GM12878 (cell line): Measurements from ENCODE around the gene SPAST. TPM values are rescaled to one million over a fixed set of nuclear protein-coding genes. Genes with fewer than 3 reads are reported as not detected.
"Not testable (repeated sequence)": the region's sequence is repeated elsewhere in the genome, so short reads cannot be mapped to it uniquely, and the experiment has no call there.

Experiments
- ATAC-seq: fragments of 200-7000 bp; cut with Tn5 transposase; 3 replicates; pipeline ENCODE4 v1.9.1; 2020; ENCODE audit warnings: mild to moderate bottlenecking, moderate library complexity
- BruUV-seq: library from RNA; stranded (reverse); fragments of 400-500 nt; replicated peaks from 2 replicates; lab custom pipeline; 2021; lab: Mats Ljungman, UMichigan
- CTCF ChIA-PET: fragments of 300-600 bp; sonication (Branson Sonifier 250); formaldehyde crosslinking; extraction: SDS; loops from one replicate; lab custom pipeline; 2021; ENCODE audit warnings: inconsistent platforms; lab: Yijun Ruan, JAX
- POLR2A ChIA-PET: fragments of 350-600 bp; formaldehyde crosslinking; extraction: SDS; loops from one replicate; lab custom pipeline; 2021; ENCODE audit warnings: inconsistent platforms; lab: Charles Lee
- RAD21 ChIA-PET: fragments of 300-600 bp; sonication (Branson Sonifier 250); formaldehyde crosslinking; loops from one replicate; lab custom pipeline; 2023; ENCODE audit warnings: antibody characterized with exemption; ENCODE audit not compliant: unreplicated experiment; lab: Charles Lee
- SMC1A ChIA-PET: fragments of 300-600 bp; sonication (Branson Sonifier 250); formaldehyde crosslinking; loops from one replicate; lab custom pipeline; 2023; ENCODE audit not compliant: unreplicated experiment, uncharacterized antibody; lab: Charles Lee
- DNase-seq: peaks from one replicate; pipeline ENCODE4 v3.0.0-alpha.2; 2011; ENCODE audit warnings: low read depth, low spot score
- FAIRE-seq: peaks from 3 replicates; lab custom pipeline; 2011; peaks lifted over from hg19 to GRCh38; lab: Jason Lieb, UNC
- H2AFZ ChIP-seq: 2 replicates; pipeline ENCODE4 v1.6.0; 2011; ENCODE audit warnings: low read depth, low read length, control low read depth; ENCODE audit not compliant: control insufficient read depth
- H3K27ac ChIP-seq: 2 replicates; pipeline ENCODE4 v1.5.1; 2011; ENCODE audit warnings: control low read depth; ENCODE audit not compliant: control insufficient read depth, insufficient read depth
- H3K27me3 ChIP-seq, 2 experiments: replicated peaks in 1 of 2; 2 replicates each; pipeline versions ENCODE4 v1.6.0 to v1.6.1; 2011; ENCODE audit warnings: low read length in 1 of 2; ENCODE audit not compliant: control insufficient read depth in 2 of 2, insufficient read depth in 2 of 2
- H3K36me3 ChIP-seq, 2 experiments: 2 replicates each; pipeline ENCODE4 v1.5.1; 2011; ENCODE audit warnings: low read length in 1 of 2; ENCODE audit not compliant: control insufficient read depth in 2 of 2, insufficient read depth in 2 of 2
- H3K4me1 ChIP-seq: 2 replicates; pipeline ENCODE4 v1.6.1; 2011; ENCODE audit warnings: mild to moderate bottlenecking, low read length, moderate library complexity, mixed read lengths; ENCODE audit not compliant: control insufficient read depth, insufficient read depth
- H3K4me2 ChIP-seq: 2 replicates; pipeline ENCODE4 v1.6.0; 2011; ENCODE audit warnings: control low read depth; ENCODE audit not compliant: control insufficient read depth, insufficient read depth
- H3K4me3 ChIP-seq: fragments of 200-600 bp; sonication (generic); 2 replicates; pipeline ENCODE4 v1.5.1; 2016
- H3K79me2 ChIP-seq: 2 replicates; pipeline ENCODE4 v1.6.0; 2011; ENCODE audit warnings: low read length; ENCODE audit not compliant: control insufficient read depth, insufficient read depth
- H3K9ac ChIP-seq: 2 replicates; pipeline ENCODE4 v1.8.0; 2011; ENCODE audit warnings: low read length, control low read depth, mixed read lengths; ENCODE audit not compliant: control insufficient read depth, insufficient read depth
- H3K9me3 ChIP-seq: replicated peaks from 3 replicates; pipeline ENCODE4 v1.5.1; 2011; ENCODE audit warnings: mild to moderate bottlenecking, low read length; ENCODE audit not compliant: control insufficient read depth, insufficient read depth
- H4K20me1 ChIP-seq: 2 replicates; pipeline ENCODE4 v1.6.0; 2011; ENCODE audit not compliant: control insufficient read depth, insufficient read depth
- WGBS: methylation state at CpG from one replicate; pipeline ENCODE4 v1.1.6; 2016; ENCODE audit warnings: low lambda C conversion rate; ENCODE audit not compliant: insufficient replicate concordance, insufficient coverage; ENCODE audit errors: missing lambda C conversion rate; 5-methylcytosine and 5-hydroxymethylcytosine counted together
- in situ Hi-C: fragments of 300-500 bp; cut with MboI; formaldehyde crosslinking; loops from 9 replicates; pipeline ENCODE4 v1.14.3; 2018; ENCODE audit warnings: mixed read lengths
- intact Hi-C: fragments of 100-400 bp; cut with micrococcal nuclease; formaldehyde crosslinking; loops from one replicate; pipeline ENCODE4 v1.14.2; 2022; ENCODE audit not compliant: unreplicated experiment
- polyA plus RNA-seq, 11 experiments: library from polyadenylated mRNA; depleted of rRNA in 4 of 11; unstranded in 6 of 11; stranded (reverse) in 5 of 11; fragments of >200 nt; fragmentation: Nextera tagmentation in 4 of 11; fragmentation: Illumina TruSeq in 1 of 11; extraction: Ambion mirVana in 4 of 11; extraction: Trizol in 1 of 11; gene quantifications; 1 replicate in 1 of 11; 2 replicates in 10 of 11; pipeline versions ENCODE4 v1.2.1 to v1.2.3, GENCODE V29; 2011 to 2016; ENCODE audit warnings: inconsistent platforms in 2 of 11, missing spikeins in 2 of 11, low read depth in 1 of 11
- total RNA-seq, 4 experiments: library from RNA; depleted of rRNA in 3 of 4; stranded (reverse); fragments of >200 nt in 3 of 4; fragmentation: Illumina TruSeq in 1 of 4; extraction: Trizol in 1 of 4; gene quantifications; 2 replicates each; pipeline versions ENCODE4 v1.2.1 to v1.2.3, GENCODE V29; 2013 to 2021

Gene SPAST
- total and polyA plus RNA-seq, 10 of the 15 experiments (the other 5 are each of a cell fraction or from before 2014, with no cell fraction given) = 4.3 to 21.3 (median 10.0) TPM

DNA sequence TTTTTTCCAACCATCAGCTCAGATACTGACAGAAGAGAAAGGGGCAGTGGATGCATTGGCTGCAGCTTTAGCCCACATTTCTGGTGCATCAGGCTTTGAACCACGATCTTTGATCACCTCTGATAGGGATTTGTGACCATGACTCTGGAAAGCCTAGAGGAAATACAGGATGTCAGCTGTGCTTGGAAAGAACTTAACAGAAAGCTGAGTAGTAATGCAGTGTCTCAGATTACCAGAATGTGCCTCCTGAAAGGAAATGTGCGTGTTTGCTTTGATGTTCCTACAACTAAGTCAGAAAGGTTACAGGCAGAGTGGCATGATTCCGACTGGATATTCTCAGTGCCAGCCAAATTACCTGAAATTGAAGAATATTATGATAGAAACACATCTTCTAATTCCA, 140.1 kb downstream of the SPAST start:
- BruUV-seq, H3K9ac ChIP-seq, H2AFZ ChIP-seq, RAD21 ChIA-PET, H3K9me3 ChIP-seq, H3K79me2 ChIP-seq, CTCF ChIA-PET, H3K4me1 ChIP-seq, H3K27ac ChIP-seq, H3K27me3 ChIP-seq, in situ Hi-C loops, intact Hi-C loops, H3K36me3 ChIP-seq, FAIRE-seq, ATAC-seq, H3K4me2 ChIP-seq, H3K4me3 ChIP-seq, H4K20me1 ChIP-seq, DNase-seq, SMC1A ChIA-PET, POLR2A ChIA-PET: not testable (repeated sequence)
- WGBS = 96% methylated on average over 3 of the region's 3 CpGs

Other genes with a start within 250 kb of the SPAST start
- 39.5 and 39.8 TPM in 2 replicates for gene MEMO1, start 52.5 kb upstream of the SPAST start, total RNA-seq (2014; rRNA removed)
- 62.6 and 66.1 TPM in 2 replicates for gene MEMO1, start 52.5 kb upstream of the SPAST start, total RNA-seq (2014; rRNA removed; fragmentation: Illumina TruSeq; extraction: Trizol)
- 66.7 and 68.4 TPM in 2 replicates for gene MEMO1, start 52.5 kb upstream of the SPAST start, total RNA-seq (2021)
- gene MEMO1, start 52.5 kb upstream of the SPAST start, polyA plus RNA-seq (2011; rRNA removed) = 79.6 and 91.7 TPM in 2 replicates
- 67.7 and 70.4 TPM in 2 replicates for gene MEMO1, start 52.5 kb upstream of the SPAST start, polyA plus RNA-seq (2014; fragmentation: Illumina TruSeq; extraction: Trizol)
- gene MEMO1, start 52.5 kb upstream of the SPAST start, polyA plus RNA-seq (2014; fragmentation: Nextera tagmentation; extraction: Ambion mirVana) = 10 to 100 TPM; 73.9 to 99.1 TPM
- gene MEMO1, start 52.5 kb upstream of the SPAST start, polyA plus RNA-seq (2014; rRNA removed) = 69.6 and 74.9 TPM in 2 replicates
- 10 to 100 TPM; 68.2 to 79.9 TPM for gene MEMO1, start 52.5 kb upstream of the SPAST start, polyA plus RNA-seq (2016; fragmentation: Nextera tagmentation; extraction: Ambion mirVana)
- gene DPY30, start 23.8 kb upstream of the SPAST start, total RNA-seq (2014; rRNA removed) = 45.8 and 55.9 TPM in 2 replicates
- gene DPY30, start 23.8 kb upstream of the SPAST start, total RNA-seq (2014; rRNA removed; fragmentation: Illumina TruSeq; extraction: Trizol) = 65.3 and 68.6 TPM in 2 replicates
- 50.3 and 55.9 TPM in 2 replicates for gene DPY30, start 23.8 kb upstream of the SPAST start, total RNA-seq (2021)
- gene DPY30, start 23.8 kb upstream of the SPAST start, polyA plus RNA-seq (2011; rRNA removed) = 95.0 and 148 TPM in 2 replicates
- 83.4 and 103 TPM in 2 replicates for gene DPY30, start 23.8 kb upstream of the SPAST start, polyA plus RNA-seq (2014; fragmentation: Illumina TruSeq; extraction: Trizol)
- gene DPY30, start 23.8 kb upstream of the SPAST start, polyA plus RNA-seq (2014; fragmentation: Nextera tagmentation; extraction: Ambion mirVana) = 100 to 1,000 TPM; 287 to 307 TPM
- 49.9 and 63.9 TPM in 2 replicates for gene DPY30, start 23.8 kb upstream of the SPAST start, polyA plus RNA-seq (2014; rRNA removed)
- 100 to 1,000 TPM; 149 to 161 TPM for gene DPY30, start 23.8 kb upstream of the SPAST start, polyA plus RNA-seq (2016; fragmentation: Nextera tagmentation; extraction: Ambion mirVana)
- 15.6 and 20.4 TPM in 2 replicates for gene SLC30A6, start 102.3 kb downstream of the SPAST start, total RNA-seq (2014; rRNA removed)
- gene SLC30A6, start 102.3 kb downstream of the SPAST start, total RNA-seq (2014; rRNA removed; fragmentation: Illumina TruSeq; extraction: Trizol) = 15.7 and 16.3 TPM in 2 replicates
- gene SLC30A6, start 102.3 kb downstream of the SPAST start, total RNA-seq (2021) = 15.3 and 15.4 TPM in 2 replicates
- 22.7 and 34.3 TPM in 2 replicates for gene SLC30A6, start 102.3 kb downstream of the SPAST start, polyA plus RNA-seq (2011; rRNA removed)
- 15.6 and 18.9 TPM in 2 replicates for gene SLC30A6, start 102.3 kb downstream of the SPAST start, polyA plus RNA-seq (2014; fragmentation: Illumina TruSeq; extraction: Trizol)
- 1 to 10 TPM; 6.4 to 6.6 TPM for gene SLC30A6, start 102.3 kb downstream of the SPAST start, polyA plus RNA-seq (2014; fragmentation: Nextera tagmentation; extraction: Ambion mirVana)
- gene SLC30A6, start 102.3 kb downstream of the SPAST start, polyA plus RNA-seq (2014; rRNA removed) = 8.9 and 10.6 TPM in 2 replicates
- 10 to 100 TPM; 15.6 to 17.8 TPM for gene SLC30A6, start 102.3 kb downstream of the SPAST start, polyA plus RNA-seq (2016; fragmentation: Nextera tagmentation; extraction: Ambion mirVana)
- gene NLRC4, start 201.3 kb downstream of the SPAST start, total RNA-seq (2014; rRNA removed) = 0.33 and 0.45 TPM in 2 replicates
- gene NLRC4, start 201.3 kb downstream of the SPAST start, total RNA-seq (2014; rRNA removed; fragmentation: Illumina TruSeq; extraction: Trizol) = 0.51 and 0.58 TPM in 2 replicates
- 0.40 and 0.54 TPM in 2 replicates for gene NLRC4, start 201.3 kb downstream of the SPAST start, total RNA-seq (2021)
- 0.01 and 0.03 TPM in 2 replicates for gene NLRC4, start 201.3 kb downstream of the SPAST start, polyA plus RNA-seq (2011; rRNA removed)
- 0.38 and 0.54 TPM in 2 replicates for gene NLRC4, start 201.3 kb downstream of the SPAST start, polyA plus RNA-seq (2014; fragmentation: Illumina TruSeq; extraction: Trizol)
- gene NLRC4, start 201.3 kb downstream of the SPAST start, polyA plus RNA-seq (2014; fragmentation: Nextera tagmentation; extraction: Ambion mirVana) = under 1 TPM; 0.26 to 0.40 TPM
- 0.18 and 0.41 TPM in 2 replicates for gene NLRC4, start 201.3 kb downstream of the SPAST start, polyA plus RNA-seq (2014; rRNA removed)
- gene NLRC4, start 201.3 kb downstream of the SPAST start, polyA plus RNA-seq (2016; fragmentation: Nextera tagmentation; extraction: Ambion mirVana) = under 1 TPM; 0.09 to 0.40 TPM
- gene YIPF4, start 214.3 kb downstream of the SPAST start, total RNA-seq (2014; rRNA removed) = 7.7 and 10.8 TPM in 2 replicates
- gene YIPF4, start 214.3 kb downstream of the SPAST start, total RNA-seq (2014; rRNA removed; fragmentation: Illumina TruSeq; extraction: Trizol) = 10.4 and 13.9 TPM in 2 replicates
- gene YIPF4, start 214.3 kb downstream of the SPAST start, total RNA-seq (2021) = 28.1 and 31.4 TPM in 2 replicates
- 16.4 and 34.6 TPM in 2 replicates for gene YIPF4, start 214.3 kb downstream of the SPAST start, polyA plus RNA-seq (2011; rRNA removed)
- 10.8 and 15.0 TPM in 2 replicates for gene YIPF4, start 214.3 kb downstream of the SPAST start, polyA plus RNA-seq (2014; fragmentation: Illumina TruSeq; extraction: Trizol)
- gene YIPF4, start 214.3 kb downstream of the SPAST start, polyA plus RNA-seq (2014; fragmentation: Nextera tagmentation; extraction: Ambion mirVana) = 10 to 100 TPM in 1 of 2 experiments, 1 to 10 TPM in 1; 2.8 to 11.4 TPM
- gene YIPF4, start 214.3 kb downstream of the SPAST start, polyA plus RNA-seq (2014; rRNA removed) = 6.7 and 10.6 TPM in 2 replicates
- 10 to 100 TPM; 57.0 to 60.4 TPM for gene YIPF4, start 214.3 kb downstream of the SPAST start, polyA plus RNA-seq (2016; fragmentation: Nextera tagmentation; extraction: Ambion mirVana)